22Rv1 (cell line): ENCODE data around the gene DYRK2.

Experiments used
- ZFX ChIP-seq: fragments of 450-650 bp; IDR thresholded peaks from 2 replicates; pipeline ENCODE4 v1.6.1; 2017; ENCODE audit warnings: antibody characterized with exemption, borderline replicate concordance
- TF ChIP-seq, protein P1 (sequence below): fragments of 450-650 bp; IDR thresholded peaks from 2 replicates; pipeline ENCODE4 v1.5.1; 2017; ENCODE audit warnings: mild to moderate bottlenecking

- TF ChIP-seq, protein P1, sequence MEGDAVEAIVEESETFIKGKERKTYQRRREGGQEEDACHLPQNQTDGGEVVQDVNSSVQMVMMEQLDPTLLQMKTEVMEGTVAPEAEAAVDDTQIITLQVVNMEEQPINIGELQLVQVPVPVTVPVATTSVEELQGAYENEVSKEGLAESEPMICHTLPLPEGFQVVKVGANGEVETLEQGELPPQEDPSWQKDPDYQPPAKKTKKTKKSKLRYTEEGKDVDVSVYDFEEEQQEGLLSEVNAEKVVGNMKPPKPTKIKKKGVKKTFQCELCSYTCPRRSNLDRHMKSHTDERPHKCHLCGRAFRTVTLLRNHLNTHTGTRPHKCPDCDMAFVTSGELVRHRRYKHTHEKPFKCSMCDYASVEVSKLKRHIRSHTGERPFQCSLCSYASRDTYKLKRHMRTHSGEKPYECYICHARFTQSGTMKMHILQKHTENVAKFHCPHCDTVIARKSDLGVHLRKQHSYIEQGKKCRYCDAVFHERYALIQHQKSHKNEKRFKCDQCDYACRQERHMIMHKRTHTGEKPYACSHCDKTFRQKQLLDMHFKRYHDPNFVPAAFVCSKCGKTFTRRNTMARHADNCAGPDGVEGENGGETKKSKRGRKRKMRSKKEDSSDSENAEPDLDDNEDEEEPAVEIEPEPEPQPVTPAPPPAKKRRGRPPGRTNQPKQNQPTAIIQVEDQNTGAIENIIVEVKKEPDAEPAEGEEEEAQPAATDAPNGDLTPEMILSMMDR = no peak
- no peak for TF ChIP-seq ZFX
These were observed 12.9 kb downstream of the DYRK2 start for GRCh38 chr12:67661311-67662021.
